ENCODE results near the gene MORC4. TPM values are rescaled to one million over a fixed set of nuclear protein-coding genes. Genes with fewer than 3 reads are reported as not detected.

The MORC4 gene
- total and polyA plus RNA-seq, 2 experiments from 2014 or later = 27.7 to 35.7 TPM

DNA sequence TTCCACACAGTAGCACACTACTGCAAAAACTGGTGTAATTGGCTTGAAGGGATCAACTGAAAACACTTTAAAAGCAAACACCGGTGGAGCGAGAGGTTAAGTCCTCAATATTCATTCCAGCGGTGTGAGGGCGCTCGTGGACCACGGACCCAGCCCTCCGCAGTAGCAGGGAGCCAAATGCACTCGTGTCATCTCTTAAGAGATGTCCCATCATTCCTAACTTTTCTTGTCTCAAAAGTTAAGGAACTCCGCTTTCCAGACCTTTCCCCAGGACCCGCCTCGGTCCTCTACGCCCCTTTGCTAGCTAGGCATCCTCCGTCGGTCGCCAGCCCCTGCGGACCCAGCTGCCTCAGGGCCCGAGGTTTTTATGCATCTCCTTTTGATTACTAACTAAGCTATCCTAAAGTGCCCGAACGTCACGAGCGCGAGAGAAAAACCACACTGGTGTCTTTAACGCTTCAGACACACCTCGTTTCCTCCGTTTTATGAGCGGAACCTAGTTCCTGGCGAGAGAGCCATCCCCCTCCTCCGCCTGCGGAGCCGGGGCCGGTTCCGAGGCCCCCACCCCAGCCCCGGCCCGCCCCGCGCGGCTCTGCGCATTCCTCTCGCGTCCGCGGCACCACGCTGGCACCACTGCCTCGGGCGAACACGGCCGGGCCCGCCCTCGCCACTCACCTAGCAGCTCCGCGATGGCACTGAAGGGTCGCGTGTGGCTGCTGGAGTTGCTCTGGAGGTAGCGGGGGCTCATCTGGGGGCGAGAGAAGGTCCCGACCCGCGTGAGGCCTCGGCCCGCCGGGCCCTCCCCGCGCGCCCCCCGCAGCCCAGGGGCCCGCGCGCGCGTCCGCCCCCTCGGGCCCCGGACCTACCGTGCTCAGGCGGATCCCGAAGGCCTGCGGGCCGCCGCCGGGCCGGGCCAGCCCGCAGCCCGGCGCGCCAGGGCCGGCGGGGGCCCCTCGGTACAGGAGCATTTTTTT lies 723 bp downstream of the MORC4 start:
- no peak for TF ChIP-seq EZH2phosphoT487 (IDR thresholded peaks at IDR 0.05; ENCODE audit: low read depth, severe bottlenecking, unreplicated experiment)
- TF ChIP-seq, protein P1, sequence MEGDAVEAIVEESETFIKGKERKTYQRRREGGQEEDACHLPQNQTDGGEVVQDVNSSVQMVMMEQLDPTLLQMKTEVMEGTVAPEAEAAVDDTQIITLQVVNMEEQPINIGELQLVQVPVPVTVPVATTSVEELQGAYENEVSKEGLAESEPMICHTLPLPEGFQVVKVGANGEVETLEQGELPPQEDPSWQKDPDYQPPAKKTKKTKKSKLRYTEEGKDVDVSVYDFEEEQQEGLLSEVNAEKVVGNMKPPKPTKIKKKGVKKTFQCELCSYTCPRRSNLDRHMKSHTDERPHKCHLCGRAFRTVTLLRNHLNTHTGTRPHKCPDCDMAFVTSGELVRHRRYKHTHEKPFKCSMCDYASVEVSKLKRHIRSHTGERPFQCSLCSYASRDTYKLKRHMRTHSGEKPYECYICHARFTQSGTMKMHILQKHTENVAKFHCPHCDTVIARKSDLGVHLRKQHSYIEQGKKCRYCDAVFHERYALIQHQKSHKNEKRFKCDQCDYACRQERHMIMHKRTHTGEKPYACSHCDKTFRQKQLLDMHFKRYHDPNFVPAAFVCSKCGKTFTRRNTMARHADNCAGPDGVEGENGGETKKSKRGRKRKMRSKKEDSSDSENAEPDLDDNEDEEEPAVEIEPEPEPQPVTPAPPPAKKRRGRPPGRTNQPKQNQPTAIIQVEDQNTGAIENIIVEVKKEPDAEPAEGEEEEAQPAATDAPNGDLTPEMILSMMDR (IDR thresholded peaks at IDR 0.05; ENCODE audit: poor library complexity) = peak; percentile 38
- no peak for TF ChIP-seq EZH2 (IDR thresholded peaks at IDR 0.05; ENCODE audit: borderline replicate concordance)
- Histone ChIP-seq H3K9me2 (replicated peaks; ENCODE audit: insufficient read depth) (no peaks in the 10 kb centered on the region), H3K79me2 (peaks cover 17% of the 10 kb centered on the region), H3K4me3 (peak overlapping the region; percentile 71), H3K9me3 (ENCODE audit: low read depth) (no peaks in the 10 kb centered on the region), H3K27ac (peak overlapping the region; percentile 80), H3K4me1 (ENCODE audit: insufficient read depth) (no peaks in the 10 kb centered on the region), H3K27me3 (no peaks in the 10 kb centered on the region), H3K36me3 (replicated peaks; ENCODE audit: insufficient read depth, low read depth) (no peaks in the 10 kb centered on the region), H3K4me2 (peak overlapping the region; percentile 79), H2AFZ (peak overlapping the region; percentile 33), H4K20me1 (ENCODE audit: insufficient read depth, poor library complexity, severe bottlenecking) (no peaks in the 10 kb centered on the region)
- DNase-seq (ENCODE audit: low spot score) = peak; percentile 72
- WGBS (ENCODE audit: low lambda C conversion rate, missing lambda C conversion rate) = 41% methylated on average over 40 of the region's 88 CpGs

DNA sequence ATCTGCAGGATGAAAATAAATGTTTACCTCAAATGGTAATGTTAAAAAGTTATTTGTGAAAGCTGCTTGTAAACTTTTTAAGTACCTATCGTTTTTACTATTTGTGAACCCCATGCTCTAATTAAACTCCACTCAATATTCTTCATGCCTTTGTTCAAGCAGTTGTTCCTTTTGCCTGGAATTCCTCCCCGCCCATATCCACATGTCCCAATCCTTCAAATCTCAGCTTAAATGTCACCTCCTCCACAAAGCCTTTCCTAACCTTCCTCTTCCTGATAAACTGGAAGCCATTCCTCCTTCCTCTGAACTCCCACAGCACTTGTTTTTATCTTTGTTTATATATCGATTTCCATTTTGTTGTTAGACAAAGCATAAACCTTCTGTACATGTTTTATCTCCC lies 2.4 kb downstream of the MORC4 start:
- H3K4me2 ChIP-seq = no peak overlapping the region
- no peaks in the 10 kb centered on the region for H3K27me3 ChIP-seq
- TF ChIP-seq EZH2phosphoT487 (IDR thresholded peaks at IDR 0.05; ENCODE audit: low read depth, severe bottlenecking, unreplicated experiment) (no peak), EZH2 (IDR thresholded peaks at IDR 0.05; ENCODE audit: borderline replicate concordance) (no peak)
- TF ChIP-seq, protein P1 (IDR thresholded peaks at IDR 0.05; ENCODE audit: poor library complexity) = no peak
- H3K4me3 ChIP-seq = no peak overlapping the region
- DNase-seq (ENCODE audit: low spot score) = no peak
- peaks cover 17% of the 10 kb centered on the region for H3K79me2 ChIP-seq
- no peaks in the 10 kb centered on the region for H4K20me1 ChIP-seq (ENCODE audit: insufficient read depth, poor library complexity, severe bottlenecking)
- H3K36me3 ChIP-seq (replicated peaks; ENCODE audit: insufficient read depth, low read depth) = no peaks in the 10 kb centered on the region
- no peaks in the 10 kb centered on the region for H3K9me3 ChIP-seq (ENCODE audit: low read depth)
- H3K9me2 ChIP-seq (replicated peaks; ENCODE audit: insufficient read depth) = no peaks in the 10 kb centered on the region
- H2AFZ ChIP-seq = no peak overlapping the region
- no peak overlapping the region for H3K27ac ChIP-seq
- H3K4me1 ChIP-seq (ENCODE audit: insufficient read depth) = no peaks in the 10 kb centered on the region
- 62% methylated on average over 3 of the region's 3 CpGs for WGBS (ENCODE audit: low lambda C conversion rate, missing lambda C conversion rate)

DNA sequence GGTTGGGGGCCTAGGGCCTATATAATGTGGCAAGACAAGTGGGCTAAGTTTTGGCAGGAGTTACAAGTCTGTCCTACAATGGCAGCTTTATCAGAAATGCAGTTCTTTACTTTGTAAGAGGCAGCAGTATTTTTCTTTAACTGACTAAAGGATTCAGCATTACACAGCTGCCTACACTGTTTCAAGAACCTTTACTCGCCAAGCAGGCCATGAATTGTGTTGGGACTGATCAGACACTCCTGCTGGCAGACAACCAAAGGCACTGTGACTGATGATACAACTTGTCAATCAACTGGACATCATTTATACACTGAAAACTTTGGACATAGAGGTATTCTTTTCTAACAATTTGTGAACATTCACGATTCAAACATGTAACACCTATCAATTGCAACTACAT lies 4.3 kb downstream of the MORC4 start:
- DNase-seq (ENCODE audit: low spot score) = no peak
- H3K79me2 ChIP-seq = peaks cover 17% of the 10 kb centered on the region
- H2AFZ ChIP-seq = no peak overlapping the region
- H4K20me1 ChIP-seq (ENCODE audit: insufficient read depth, poor library complexity, severe bottlenecking) = no peaks in the 10 kb centered on the region
- no peak overlapping the region for H3K27ac ChIP-seq
- no peaks in the 10 kb centered on the region for H3K4me1 ChIP-seq (ENCODE audit: insufficient read depth)
- no peaks in the 10 kb centered on the region for H3K27me3 ChIP-seq
- H3K9me3 ChIP-seq (ENCODE audit: low read depth) = no peaks in the 10 kb centered on the region
- no peak overlapping the region for H3K4me2 ChIP-seq
- 60% methylated on average over 2 of the region's 2 CpGs for WGBS (ENCODE audit: low lambda C conversion rate, missing lambda C conversion rate)
- no peak overlapping the region for H3K4me3 ChIP-seq
- H3K36me3 ChIP-seq (replicated peaks; ENCODE audit: insufficient read depth, low read depth) = no peaks in the 10 kb centered on the region
- no peak for TF ChIP-seq EZH2 (IDR thresholded peaks at IDR 0.05; ENCODE audit: borderline replicate concordance)
- TF ChIP-seq, protein P1 (IDR thresholded peaks at IDR 0.05; ENCODE audit: poor library complexity) = no peak
- TF ChIP-seq EZH2phosphoT487 (IDR thresholded peaks at IDR 0.05; ENCODE audit: low read depth, severe bottlenecking, unreplicated experiment) = no peak
- H3K9me2 ChIP-seq (replicated peaks; ENCODE audit: insufficient read depth) = no peaks in the 10 kb centered on the region
